ENCODE data around the gene HSPA1B. TPM values are rescaled to one million over a fixed set of nuclear protein-coding genes. Genes with fewer than 3 reads are reported as not detected.
A peak's percentile ranks its signal among the peaks of the same experiment; 100 is the strongest.

The HSPA1B gene
- total and polyA plus RNA-seq, 3 experiments from 2014 or later: 5.0 to 81.4 (median 80.9) TPM

- peaks cover 38 to 62% (median 40%) of the 10 kb centered on the region in 3 donors for H3K4me1 Mint-ChIP-seq
- POLR2A ChIA-PET: interaction anchor here (0.7 to 1.8 kb wide), 2 partner anchors 12 to 64 kb away, joined by 4 to 18 read pairs; partner anchors contain the start of gene LSM2
Measured at GRCh38 chr6:31794294-31794865, 33.2 kb upstream of the HSPA1B start.

GRCh38 chr6:31794866-31795615 is 32.5 kb upstream of the HSPA1B start:
- peak overlapping the region; percentile 89 to 99 (median 94) for H3K4me3 Mint-ChIP-seq
- Histone ChIP-seq H3K27me3 (ENCODE audit: insufficient read depth, low read length, poor library complexity, severe bottlenecking) (no peaks in the 10 kb centered on the region), H3K36me3 (ENCODE audit: insufficient read depth, low read length) (peaks cover 4% of the 10 kb centered on the region), H3K4me1 (ENCODE audit: insufficient read depth, low read length) (peaks cover 46% of the 10 kb centered on the region), H3K27ac (ENCODE audit: low read depth, low read length) (peak overlapping the region; percentile 87), H3K9me3 (ENCODE audit: low read length) (no peaks in the 10 kb centered on the region), H3K4me3 (ENCODE audit: low read length) (peak overlapping the region; percentile 82)
- no peaks in the 10 kb centered on the region for H3K9me3 Mint-ChIP-seq
- no peaks in the 10 kb centered on the region for H3K27me3 Mint-ChIP-seq
- POLR2A ChIA-PET: interaction anchor here (0.6 to 1.8 kb wide), 7 partner anchors 12 to 395 kb away, joined by 3 to 18 read pairs (median 4); partner anchors contain the start of genes ABHD16A, HSPA1B and LSM2
- no peak for DNase-seq
- peak overlapping the region; percentile 65 to 99 (median 98) for H3K27ac Mint-ChIP-seq
- H3K36me3 Mint-ChIP-seq: peaks cover 3 to 28% (median 5%) of the 10 kb centered on the region in 3 donors
- CTCF ChIA-PET: interaction anchor here (0.9 to 3.5 kb wide), 8 partner anchors 10 to 66 kb away, joined by 3 to 21 read pairs (median 12); partner anchors contain the start of genes DDAH2, LSM2 and MSH5
- H3K4me1 Mint-ChIP-seq: peaks cover 36 to 62% (median 40%) of the 10 kb centered on the region in 3 donors

More at GRCh38 chr6:31794294-31794865, 33.2 kb upstream of the HSPA1B start:
- Mint-ChIP-seq H3K9me3 (no peaks in the 10 kb centered on the region), H3K27me3 (no peaks in the 10 kb centered on the region), H3K27ac (peak overlapping the region; percentile 65 to 96 (median 88)), H3K36me3 (peaks cover 3 to 31% (median 5%) of the 10 kb centered on the region in 3 donors), H3K4me3 (peak overlapping the region; percentile 62 to 97 (median 94))
- Histone ChIP-seq H3K4me3 (ENCODE audit: low read length) (peak overlapping the region; percentile 82), H3K27ac (ENCODE audit: low read depth, low read length) (peak overlapping the region; percentile 87), H3K27me3 (ENCODE audit: insufficient read depth, low read length, poor library complexity, severe bottlenecking) (no peaks in the 10 kb centered on the region), H3K36me3 (ENCODE audit: insufficient read depth, low read length) (peaks cover 4% of the 10 kb centered on the region), H3K4me1 (ENCODE audit: insufficient read depth, low read length) (peaks cover 46% of the 10 kb centered on the region), H3K9me3 (ENCODE audit: low read length) (no peaks in the 10 kb centered on the region)
- CTCF ChIA-PET: interaction anchor here (0.9 to 3.5 kb wide), 5 partner anchors 9 to 55 kb away, joined by 3 to 21 read pairs (median 13); partner anchors contain the start of genes LSM2 and MSH5
- no peak for DNase-seq

- no peaks in the 10 kb centered on the region for H3K27me3 Mint-ChIP-seq
- ChIA-PET POLR2A (interaction anchor here (0.6 to 1.8 kb wide), 11 partner anchors 11 to 396 kb away, joined by 3 to 18 read pairs (median 4); partner anchors contain the start of genes ABHD16A, HSPA1A, HSPA1B and HSPA1L), CTCF (interaction anchor here (0.7 to 3.5 kb wide), 12 partner anchors 11 to 144 kb away, joined by 3 to 21 read pairs (median 6); partner anchors contain the start of genes DDAH2, LSM2 and MSH5)
- Histone ChIP-seq H3K4me3 (ENCODE audit: low read length) (peak within 1 kb of the TSS; percentile 82), H3K36me3 (ENCODE audit: insufficient read depth, low read length) (peaks cover 2% of the 10 kb centered on the region), H3K27ac (ENCODE audit: low read depth, low read length) (peak within 1 kb of the TSS; percentile 87), H3K9me3 (ENCODE audit: low read length) (no peaks in the 10 kb centered on the region), H3K4me1 (ENCODE audit: insufficient read depth, low read length) (peaks cover 46% of the 10 kb centered on the region), H3K27me3 (ENCODE audit: insufficient read depth, low read length, poor library complexity, severe bottlenecking) (no peaks in the 10 kb centered on the region)
- peak within 1 kb of the TSS; percentile 85 to 99 (median 98) for H3K27ac Mint-ChIP-seq
- DNase-seq: peak; percentile 77 to 90 (median 84)
- H3K9me3 Mint-ChIP-seq: no peaks in the 10 kb centered on the region
- H3K4me1 Mint-ChIP-seq: peaks cover 34 to 59% (median 40%) of the 10 kb centered on the region in 3 donors
- peaks cover under 1 to 24% (median 2%) of the 10 kb centered on the region in 3 donors for H3K36me3 Mint-ChIP-seq
- peak within 1 kb of the TSS; percentile 89 to 99 (median 94) for H3K4me3 Mint-ChIP-seq
Measured at GRCh38 chr6:31795616-31796298, 31.8 kb upstream of the HSPA1B start, which contains the start of gene VARS1. Gene VARS1 (minus strand): TSS chr6:31795752. CDS start chr6:31795217, 535 bp downstream.

GRCh38 chr6:31796993-31797385 is 30.5 kb upstream of the HSPA1B start:
- no peaks in the 10 kb centered on the region for H3K36me3 ChIP-seq (ENCODE audit: insufficient read depth, low read length)
- H3K4me1 Mint-ChIP-seq: peaks cover 32 to 54% (median 35%) of the 10 kb centered on the region in 3 donors
- ChIA-PET POLR2A (interaction anchor here (1.3 to 1.5 kb wide), 2 partner anchors 18 to 21 kb away, joined by 3 to 8 read pairs; partner anchors contain the start of genes HSPA1A and HSPA1L), CTCF (interaction anchor here (1.2 to 3.5 kb wide), 6 partner anchors 10 to 34 kb away, joined by 4 to 21 read pairs (median 10); partner anchors contain the start of gene LSM2)
- H3K27me3 Mint-ChIP-seq: no peaks in the 10 kb centered on the region
- no peaks in the 10 kb centered on the region for H3K9me3 Mint-ChIP-seq
- peaks cover 46% of the 10 kb centered on the region for H3K4me1 ChIP-seq (ENCODE audit: insufficient read depth, low read length)
- peak overlapping the region; percentile 49 to 97 (median 63) for H3K4me3 Mint-ChIP-seq
- no peak overlapping the region for H3K27ac ChIP-seq (ENCODE audit: low read depth, low read length)
- H3K4me3 ChIP-seq (ENCODE audit: low read length): no peak overlapping the region
- H3K9me3 ChIP-seq (ENCODE audit: low read length): no peaks in the 10 kb centered on the region
- H3K27ac Mint-ChIP-seq: peak overlapping the region; percentile 85 to 99 (median 94)
- no peaks in the 10 kb centered on the region for H3K27me3 ChIP-seq (ENCODE audit: insufficient read depth, low read length, poor library complexity, severe bottlenecking)
- peaks cover 0 to 24% (median 2%) of the 10 kb centered on the region in 3 donors for H3K36me3 Mint-ChIP-seq
- no peak for DNase-seq

GRCh38 chr6:31797588-31797987 is 29.9 kb upstream of the HSPA1B start:
- Histone ChIP-seq H3K4me3 (ENCODE audit: low read length) (peak overlapping the region; percentile 41), H3K4me1 (ENCODE audit: insufficient read depth, low read length) (peaks cover 46% of the 10 kb centered on the region), H3K27me3 (ENCODE audit: insufficient read depth, low read length, poor library complexity, severe bottlenecking) (no peaks in the 10 kb centered on the region), H3K36me3 (ENCODE audit: insufficient read depth, low read length) (no peaks in the 10 kb centered on the region), H3K9me3 (ENCODE audit: low read length) (no peaks in the 10 kb centered on the region), H3K27ac (ENCODE audit: low read depth, low read length) (no peak overlapping the region)
- Mint-ChIP-seq H3K36me3 (peaks cover 0 to 20% (median 2%) of the 10 kb centered on the region in 3 donors), H3K27me3 (no peaks in the 10 kb centered on the region), H3K27ac (peak overlapping the region; percentile 85 to 95 (median 93)), H3K4me1 (peaks cover 29 to 50% (median 35%) of the 10 kb centered on the region in 3 donors), H3K4me3 (peak overlapping the region; percentile 52 to 87 (median 69)), H3K9me3 (no peaks in the 10 kb centered on the region)
- peak in 2 of 5 donors; percentile 14 to 39 for DNase-seq
- ChIA-PET CTCF (interaction anchor here (1.6 to 3.5 kb wide), 4 partner anchors 8 to 28 kb away, joined by 3 to 21 read pairs (median 10); partner anchors contain the start of gene LSM2), POLR2A (no interaction called here)

GRCh38 chr6:31799781-31800180 is 27.8 kb upstream of the HSPA1B start:
- no peaks in the 10 kb centered on the region for H3K27me3 Mint-ChIP-seq
- ChIA-PET POLR2A (interaction anchor here (0.5 kb wide), 1 partner anchor 385 kb away, joined by 7 read pairs; no protein-coding TSS in a partner anchor), CTCF (interaction anchor here (2.0 to 2.8 kb wide), 3 partner anchors 18 to 70 kb away, joined by 5 to 9 read pairs (median 7); no protein-coding TSS in a partner anchor)
- Histone ChIP-seq H3K9me3 (ENCODE audit: low read length) (no peaks in the 10 kb centered on the region), H3K4me1 (ENCODE audit: insufficient read depth, low read length) (peaks cover 32% of the 10 kb centered on the region), H3K27me3 (ENCODE audit: insufficient read depth, low read length, poor library complexity, severe bottlenecking) (no peaks in the 10 kb centered on the region), H3K27ac (ENCODE audit: low read depth, low read length) (no peak overlapping the region), H3K4me3 (ENCODE audit: low read length) (no peak overlapping the region), H3K36me3 (ENCODE audit: insufficient read depth, low read length) (peaks cover 4% of the 10 kb centered on the region)
- H3K36me3 Mint-ChIP-seq: peaks cover 0 to 24% (median 2%) of the 10 kb centered on the region in 3 donors
- H3K4me3 Mint-ChIP-seq: no peak overlapping the region
- peaks cover 18 to 45% (median 24%) of the 10 kb centered on the region in 3 donors for H3K4me1 Mint-ChIP-seq
- no peak for DNase-seq
- H3K9me3 Mint-ChIP-seq: no peaks in the 10 kb centered on the region
- H3K27ac Mint-ChIP-seq: peak overlapping the region in 1 of 8 donors; percentile 10
